ENCODE data around the gene DNALI1.
"Not testable (repeated sequence)": the region's sequence is repeated elsewhere in the genome, so short reads cannot be mapped to it uniquely, and the experiment has no call there.

The DNALI1 gene

DNA sequence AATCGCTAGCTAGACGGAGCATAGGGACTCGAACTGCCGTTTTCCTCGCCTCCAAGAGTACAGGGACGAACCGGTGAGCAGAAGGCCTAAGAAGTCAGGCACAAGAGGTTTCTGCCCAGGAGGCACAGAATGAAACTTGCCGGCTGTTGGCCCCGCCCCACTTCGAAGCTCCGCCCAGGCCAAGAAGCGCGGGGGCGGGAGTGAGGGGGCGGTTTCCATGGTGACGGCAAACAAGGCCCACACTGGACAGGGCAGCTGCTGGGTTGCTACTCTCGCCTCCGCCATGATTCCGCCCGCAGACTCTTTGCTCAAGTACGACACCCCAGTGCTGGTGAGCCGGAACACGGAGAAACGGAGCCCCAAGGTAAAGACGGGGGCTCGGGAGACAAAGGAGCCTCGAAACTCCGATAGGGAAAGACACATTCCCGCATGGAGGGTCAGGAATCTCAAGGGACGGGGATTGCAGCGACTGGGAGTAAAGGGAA, at the start of gene DNALI1:
Gene DNALI1, plus strand, starts transcription at position 229 of the 485 bp plus-strand sequence. Its CDS starts 55 bp downstream, at position 284.
- peak; percentile 47 for DNase-seq

DNA sequence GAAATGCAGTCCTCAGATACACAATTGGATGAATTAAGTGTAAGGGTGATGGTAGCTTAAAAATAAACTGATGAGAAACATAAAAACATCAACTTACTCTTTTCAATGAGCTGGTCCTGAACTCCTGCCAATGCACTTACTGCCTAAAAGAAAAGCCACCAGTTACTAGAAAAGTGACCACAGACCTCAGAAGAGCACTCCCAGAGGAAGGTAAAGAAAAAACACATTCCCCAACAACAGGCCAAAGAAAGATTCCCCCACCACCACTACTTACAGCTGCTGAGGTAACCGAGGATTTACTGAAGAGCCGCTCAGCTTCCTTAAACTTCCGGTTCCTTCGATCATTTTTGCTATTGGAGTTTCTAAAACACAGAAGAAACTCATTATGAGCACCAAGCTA, 47.6 kb upstream of the DNALI1 start:
- no peak for DNase-seq

DNA sequence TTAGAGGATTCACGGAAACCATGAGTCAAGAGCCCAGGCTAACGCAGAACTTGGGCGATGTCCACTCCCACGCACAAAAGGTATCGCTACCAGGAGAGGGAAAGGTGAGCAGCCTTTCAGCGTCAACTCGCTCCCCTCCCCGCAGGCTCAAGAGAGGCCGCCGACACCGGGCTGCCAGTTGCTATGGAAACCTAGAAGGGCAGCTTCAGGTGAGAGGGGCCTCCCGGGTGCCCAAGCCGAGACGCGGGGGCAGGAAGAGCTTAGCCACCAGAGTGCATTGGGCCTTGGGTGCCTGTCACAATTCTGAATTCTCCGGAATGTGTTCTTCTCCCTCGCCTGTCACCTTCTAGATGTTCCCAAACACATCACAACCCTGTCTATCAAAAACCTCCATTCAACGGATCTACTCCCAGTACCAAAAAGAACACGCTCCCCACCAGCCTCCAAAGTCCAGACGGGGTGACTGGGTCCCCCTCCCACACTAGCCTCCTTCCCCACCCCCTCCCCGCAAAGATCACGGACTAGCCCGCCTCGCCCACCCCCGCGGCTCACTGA, 42.9 kb upstream of the DNALI1 start:
- DNase-seq, result peak; percentile 61

DNA sequence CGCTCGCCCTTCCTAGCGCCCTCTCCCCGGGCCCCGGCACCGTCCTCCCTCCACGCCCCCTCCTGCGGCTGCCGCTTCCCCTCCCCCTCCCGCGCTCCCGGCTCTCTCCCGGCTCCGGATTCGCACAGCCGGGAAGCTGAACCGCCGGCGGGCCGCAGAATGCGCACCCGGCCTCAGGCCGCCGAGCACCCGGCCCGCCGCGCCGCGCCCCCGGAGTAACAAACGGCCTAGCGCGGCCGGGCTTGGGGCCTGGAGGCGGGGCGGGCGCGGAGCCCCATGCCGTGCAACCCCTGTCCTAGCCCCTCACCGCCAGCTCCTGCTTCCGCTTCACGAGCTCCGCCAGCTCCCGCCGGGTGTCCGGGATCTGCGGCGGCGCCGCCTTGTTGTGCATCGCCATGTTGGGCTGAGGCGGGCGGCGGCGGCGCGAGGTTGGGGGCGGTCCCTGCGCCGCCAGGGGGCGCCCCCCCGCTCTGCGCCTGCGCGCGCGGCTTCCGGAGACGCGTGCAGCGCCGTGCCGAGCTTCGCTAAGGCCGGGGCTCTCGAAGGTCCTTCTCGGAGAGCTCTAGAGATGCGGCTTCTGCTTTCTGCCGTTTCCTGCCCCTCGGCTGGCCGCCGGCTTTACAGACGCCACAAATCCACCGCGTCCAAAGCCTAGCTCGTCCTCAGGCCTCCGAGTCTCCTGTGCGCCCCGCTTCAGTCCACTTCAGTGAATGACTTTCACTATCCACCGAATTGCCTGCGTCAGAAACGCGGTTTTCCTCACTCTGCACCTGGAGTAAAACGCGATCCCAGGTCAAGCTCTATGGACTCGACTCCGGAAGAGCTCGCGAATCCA, 42.2 kb upstream of the DNALI1 start, which contains the start of gene MEAF6:
Gene MEAF6, minus strand, starts transcription at position 417 of the 835 bp plus-strand sequence. Its CDS starts 20 bp downstream, at position 397.
- DNase-seq, result peak; percentile 88

DNA sequence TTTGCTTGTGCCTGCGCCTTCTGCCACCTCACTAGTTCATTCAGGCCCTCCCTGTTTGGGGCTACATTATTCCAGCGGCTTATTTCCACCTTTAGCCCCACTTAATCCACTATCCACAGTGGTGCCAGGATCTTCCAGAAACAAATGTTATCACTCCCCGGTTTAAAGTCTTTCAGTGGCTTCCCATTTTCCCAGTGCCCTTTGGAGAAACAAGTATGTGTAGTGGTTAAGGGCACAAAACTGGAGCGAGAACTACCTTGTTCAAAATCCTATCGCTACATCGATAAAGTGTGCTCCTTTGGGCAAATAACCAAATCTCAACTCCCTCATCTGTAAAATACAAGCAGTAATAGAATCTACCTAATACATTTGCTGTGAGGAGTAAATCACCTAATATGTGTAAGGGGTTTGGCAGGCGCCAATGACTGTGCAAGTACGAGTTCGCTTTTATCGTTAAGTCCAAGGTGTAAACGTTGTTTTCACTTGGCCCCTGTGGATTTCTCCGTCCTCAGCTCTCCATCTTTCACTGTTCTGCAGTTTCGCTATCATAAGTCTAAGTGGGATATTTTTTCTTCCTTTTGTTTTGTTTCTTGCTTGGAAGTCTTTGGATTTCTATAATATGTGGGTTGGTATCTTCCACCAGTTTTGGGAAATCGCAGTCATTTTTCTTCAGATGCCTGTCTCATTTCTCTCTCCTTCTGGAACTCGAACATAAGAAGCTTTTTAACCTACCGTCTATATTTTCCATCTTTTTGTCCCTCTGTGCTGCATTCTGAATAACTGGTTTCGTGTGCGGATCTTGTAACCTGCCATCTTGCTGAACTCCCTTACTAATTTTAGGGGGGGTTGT, 41.3 kb upstream of the DNALI1 start:
- no peak for DNase-seq

DNA sequence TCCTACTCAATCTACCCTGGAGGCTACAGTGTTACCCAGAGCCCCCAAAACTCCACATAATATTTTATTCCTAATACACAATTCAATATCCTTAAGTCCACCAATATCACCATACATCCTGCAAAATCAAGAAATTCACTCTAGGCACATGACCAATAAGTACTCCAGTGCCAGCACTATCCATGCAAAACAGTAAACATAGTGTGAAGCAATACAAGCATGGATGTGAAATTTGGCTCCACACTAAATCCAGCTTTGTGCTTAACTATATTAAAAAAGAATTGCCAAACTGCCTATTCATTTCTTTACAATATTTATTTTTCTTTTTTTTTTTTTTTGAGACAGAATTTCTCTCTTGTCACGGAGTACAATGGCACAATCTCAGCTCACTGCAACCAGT, 39.2 kb upstream of the DNALI1 start:
- DNase-seq, result no peak

DNA sequence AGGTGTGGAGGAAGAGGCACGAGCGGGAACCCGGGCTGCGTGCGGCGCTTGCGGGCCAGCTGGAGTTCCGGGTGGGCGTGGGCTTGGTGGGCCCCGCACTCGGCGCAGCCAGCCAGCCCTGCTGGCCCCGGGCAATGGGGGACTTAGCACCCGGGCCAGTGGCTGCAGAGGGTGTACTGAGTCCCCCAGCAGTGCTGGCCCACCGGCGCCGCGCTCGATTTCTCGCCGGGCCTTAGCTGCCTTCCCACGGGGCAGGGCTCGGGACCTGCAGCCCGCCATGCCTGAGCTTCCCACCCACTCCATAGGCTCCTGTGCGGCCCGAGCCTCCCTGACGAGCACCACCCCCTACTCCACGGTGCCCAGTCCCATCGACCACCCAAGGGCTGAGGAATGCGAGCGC, 38.5 kb upstream of the DNALI1 start:
- DNase-seq, result not testable (repeated sequence)

DNA sequence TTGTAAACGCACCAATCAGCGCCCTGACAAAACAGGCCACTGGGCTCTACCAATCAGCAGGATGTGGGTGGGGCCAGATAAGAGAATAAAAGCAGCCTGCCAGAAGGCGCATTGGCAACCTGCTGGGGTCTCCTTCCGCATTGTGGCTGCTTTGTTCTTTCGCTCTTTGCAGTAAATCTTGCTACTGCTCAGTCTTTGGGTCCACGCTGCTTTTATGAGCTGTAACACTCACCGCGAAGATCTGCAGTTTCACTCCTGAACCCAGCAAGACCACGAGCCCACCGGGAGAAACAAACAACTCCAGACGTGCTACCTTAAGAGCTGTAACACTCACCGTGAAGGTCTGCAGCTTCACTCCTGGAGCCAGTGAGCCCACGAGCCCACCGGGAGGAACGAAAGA, 37.8 kb upstream of the DNALI1 start:
- DNase-seq, result peak; percentile 37

DNA sequence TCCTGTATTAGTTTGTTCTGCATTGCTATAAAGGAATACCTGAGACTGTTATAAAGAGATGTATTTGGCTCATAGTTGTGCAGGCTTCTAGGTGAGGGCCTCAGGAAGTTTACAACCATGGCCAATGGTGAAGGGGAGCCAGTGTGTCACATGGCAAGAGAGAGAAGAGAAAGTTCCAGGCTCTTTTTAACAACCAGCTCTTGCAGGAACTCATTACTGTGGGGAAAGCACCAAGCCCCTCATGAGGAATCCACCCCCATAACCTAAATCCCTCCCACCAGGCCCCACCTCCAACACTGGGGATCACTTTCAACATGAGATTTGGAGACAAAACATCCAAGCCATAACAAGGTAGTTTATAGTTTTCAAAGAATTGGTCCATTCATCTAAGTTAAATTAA, 37.1 kb upstream of the DNALI1 start:
- DNase-seq, result no peak

DNA sequence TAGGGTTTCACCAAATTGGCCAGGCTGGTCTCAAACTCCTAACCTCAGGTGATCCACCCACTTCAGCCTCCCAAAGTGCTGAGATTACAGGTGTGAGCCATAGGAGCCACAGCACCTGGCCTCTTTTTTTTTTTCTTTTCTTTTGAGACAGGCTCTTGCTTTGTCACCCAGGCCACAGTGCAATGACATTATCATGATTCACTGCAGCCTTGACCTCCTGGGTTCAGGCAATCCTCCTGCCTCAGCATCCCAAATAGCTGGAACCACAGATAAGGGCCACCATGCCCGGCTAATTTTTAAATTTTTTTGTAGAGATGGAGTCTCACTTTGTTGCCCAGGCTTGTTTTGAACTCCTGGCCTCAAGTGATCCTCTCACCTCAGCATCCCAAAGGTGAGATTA, 26.9 kb upstream of the DNALI1 start:
- not testable (repeated sequence) for DNase-seq

DNA sequence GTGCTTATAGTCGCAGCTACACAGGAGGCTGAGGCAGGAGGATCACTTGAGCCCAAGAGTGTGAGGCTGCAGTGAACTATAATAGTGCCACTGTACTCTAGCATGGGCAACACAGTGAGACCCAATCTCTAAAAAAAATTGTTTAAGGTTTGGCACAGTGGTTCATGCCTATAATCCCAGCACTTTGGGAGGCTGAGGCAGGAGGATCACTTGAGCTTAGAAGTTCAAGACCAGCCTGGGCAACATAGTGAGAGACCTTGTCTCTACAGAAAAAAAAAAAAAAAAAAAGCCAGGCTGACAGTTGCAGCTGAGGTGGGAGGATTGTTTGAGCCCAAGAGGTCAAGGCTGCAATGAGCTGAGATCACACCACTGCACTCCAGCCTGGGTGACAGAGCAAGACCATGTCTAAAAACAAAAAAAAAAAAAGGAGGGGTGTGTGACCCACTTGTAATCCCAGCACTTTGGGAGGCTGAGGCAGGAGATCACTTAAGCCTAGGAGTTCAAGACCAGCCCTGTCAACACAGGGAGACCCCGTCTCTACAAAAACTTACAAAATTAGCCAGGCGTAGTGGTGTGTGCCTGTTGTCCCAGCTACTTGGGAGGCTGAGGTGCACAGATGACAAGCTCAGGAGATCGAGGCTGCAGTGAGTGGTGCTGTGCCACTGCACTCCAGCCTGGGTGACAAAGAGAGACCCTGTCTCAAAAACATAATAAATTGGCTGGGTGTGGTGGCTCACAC, 24.2 kb upstream of the DNALI1 start:
- DNase-seq, result not testable (repeated sequence)

DNA sequence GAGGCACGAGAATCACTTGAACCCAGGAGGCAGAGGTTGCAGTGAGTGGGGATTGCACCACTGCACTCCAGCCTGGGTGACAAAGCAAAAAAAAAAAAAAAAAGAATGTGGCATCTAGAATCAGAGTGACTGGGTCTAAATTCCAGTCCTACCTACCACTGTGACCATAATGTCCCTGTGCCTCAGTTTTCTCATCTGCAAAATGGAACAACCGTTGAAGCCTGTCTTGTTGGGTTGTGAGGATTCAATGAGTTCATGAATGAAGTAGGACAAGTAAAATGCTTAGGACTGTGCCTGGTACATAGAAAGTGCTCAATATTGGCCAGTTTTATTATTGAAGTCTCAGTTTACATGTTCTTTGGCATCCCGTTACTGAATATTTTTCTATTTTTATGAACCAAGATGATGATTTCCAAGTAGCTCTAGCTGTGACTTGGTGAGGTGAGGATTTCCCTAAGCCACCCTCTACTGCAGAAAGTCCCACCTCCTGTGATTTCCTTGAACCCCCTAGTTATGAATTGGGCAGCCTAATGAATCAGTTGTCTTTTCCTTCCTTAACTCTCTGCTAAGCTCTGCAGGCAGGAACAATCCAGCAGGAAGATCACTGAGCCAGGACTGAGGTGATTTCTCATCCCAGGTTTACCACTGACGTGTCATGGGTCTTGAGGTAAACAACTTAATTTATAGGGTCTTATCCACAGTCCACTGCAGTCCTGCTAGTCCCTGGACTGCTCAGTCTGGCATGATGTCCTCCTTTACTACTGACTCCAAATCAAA, 23.2 kb upstream of the DNALI1 start:
- no peak for DNase-seq

DNA sequence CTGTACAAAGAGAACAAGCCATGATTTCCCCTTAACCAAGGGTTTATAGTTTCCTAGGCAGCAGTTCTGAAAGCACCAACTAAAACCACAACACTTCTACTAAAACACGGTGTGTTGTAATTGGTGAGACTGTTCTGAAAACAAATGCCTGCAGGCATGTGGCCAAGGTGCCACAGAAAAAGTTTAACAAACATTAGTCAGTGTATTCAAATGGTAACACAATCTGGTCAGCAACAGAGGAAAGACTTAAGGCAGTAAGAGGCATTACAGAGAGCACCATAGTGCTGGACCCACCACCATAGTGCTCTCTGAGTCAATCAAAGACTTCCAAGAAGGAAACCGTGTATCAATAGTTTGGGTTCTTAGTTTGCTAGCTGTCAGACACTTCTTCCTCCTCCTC, 19.4 kb upstream of the DNALI1 start:
- no peak for DNase-seq

DNA sequence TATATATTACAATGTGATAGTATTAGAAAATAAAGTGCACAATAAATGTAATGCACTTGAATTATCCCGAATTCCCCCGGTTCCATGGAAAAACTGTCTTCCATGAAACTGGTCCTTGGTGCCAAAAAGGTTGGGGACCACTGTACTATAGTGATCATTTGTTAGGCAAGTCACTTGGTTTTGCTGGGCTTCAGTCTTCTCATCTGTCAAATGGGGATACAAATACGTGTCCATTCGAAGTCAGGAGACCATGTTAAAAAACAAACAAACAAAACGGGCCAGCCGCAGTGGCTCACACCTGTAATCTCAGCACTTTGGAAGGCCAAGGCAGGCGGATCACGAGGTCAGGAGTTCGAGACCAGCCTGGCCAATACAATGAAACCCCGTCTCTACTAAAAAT, 17.6 kb upstream of the DNALI1 start:
- DNase-seq, result not testable (repeated sequence)

DNA sequence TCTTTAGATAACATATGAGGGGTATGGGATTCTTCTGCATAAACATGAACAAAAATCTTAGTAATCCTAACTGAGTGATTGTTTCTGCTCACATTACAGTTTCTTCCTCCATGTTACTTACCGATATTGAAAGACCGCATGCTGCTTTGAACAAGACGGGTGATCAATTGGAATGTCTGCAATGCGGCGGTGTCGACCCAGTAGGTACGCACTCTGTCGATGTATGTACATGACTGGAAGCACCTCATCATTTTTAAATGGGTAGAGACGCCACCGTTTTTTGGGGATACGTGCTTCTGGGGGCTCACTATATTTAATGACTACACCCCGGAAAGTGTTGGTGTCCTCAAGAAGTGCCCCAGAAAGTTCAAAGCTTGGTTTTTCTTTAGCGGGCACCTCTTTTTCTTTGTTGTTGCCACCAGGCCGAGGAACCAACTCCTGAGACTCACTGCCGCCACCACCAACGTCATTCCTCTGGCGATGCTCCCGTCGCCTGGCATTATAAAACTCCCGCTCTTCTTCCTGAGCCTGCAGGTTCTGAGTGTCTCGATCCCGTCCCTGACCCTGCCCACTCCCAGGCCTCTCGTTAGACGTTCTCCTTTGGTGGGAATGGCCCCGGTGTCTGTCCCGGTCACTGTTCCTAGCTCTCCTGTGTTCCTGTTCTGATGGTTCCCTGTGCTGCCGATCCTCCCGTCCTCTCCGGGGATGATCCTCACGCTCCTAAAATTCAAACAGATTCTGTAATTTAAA, 16.5 kb upstream of the DNALI1 start:
- DNase-seq, result no peak

DNA sequence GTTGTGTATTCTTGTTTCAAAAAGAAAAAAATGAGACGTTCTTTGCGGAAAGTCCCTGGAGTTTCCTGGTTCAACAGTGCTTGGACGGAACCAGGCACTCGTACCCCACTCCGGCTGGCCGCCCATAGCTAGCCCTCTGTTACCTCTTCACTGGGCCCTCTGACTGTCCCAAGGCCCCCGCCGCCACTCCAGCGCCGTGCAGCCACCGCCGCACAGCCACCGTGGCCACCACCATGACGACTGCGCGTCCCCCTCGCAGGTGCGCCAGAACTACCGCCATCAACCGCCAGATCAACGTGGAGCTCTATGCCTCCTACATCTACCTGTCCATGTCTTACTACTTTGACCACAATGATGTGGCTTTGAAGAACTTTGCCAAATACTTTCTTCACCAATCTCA, 12.2 kb upstream of the DNALI1 start:
- no peak for DNase-seq

DNA sequence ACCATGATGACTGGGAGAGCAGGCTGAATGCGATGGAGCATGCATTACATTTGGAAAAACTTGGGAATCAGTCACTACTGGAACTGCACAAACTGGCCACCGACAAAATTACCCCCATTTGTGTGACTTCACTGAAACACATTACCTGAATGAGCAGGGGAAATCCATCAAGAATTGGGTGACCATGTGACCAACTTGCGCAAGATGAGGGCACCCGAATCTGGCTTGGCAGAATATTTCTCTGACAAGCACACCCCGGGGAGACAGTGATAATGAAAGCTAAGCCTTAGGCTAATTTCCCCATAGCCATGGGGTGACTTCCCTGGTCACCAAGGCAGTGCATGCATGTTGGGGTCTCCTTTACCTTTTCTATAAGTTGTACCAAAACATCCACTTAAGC, 11.7 kb upstream of the DNALI1 start:
- no peak for DNase-seq

DNA sequence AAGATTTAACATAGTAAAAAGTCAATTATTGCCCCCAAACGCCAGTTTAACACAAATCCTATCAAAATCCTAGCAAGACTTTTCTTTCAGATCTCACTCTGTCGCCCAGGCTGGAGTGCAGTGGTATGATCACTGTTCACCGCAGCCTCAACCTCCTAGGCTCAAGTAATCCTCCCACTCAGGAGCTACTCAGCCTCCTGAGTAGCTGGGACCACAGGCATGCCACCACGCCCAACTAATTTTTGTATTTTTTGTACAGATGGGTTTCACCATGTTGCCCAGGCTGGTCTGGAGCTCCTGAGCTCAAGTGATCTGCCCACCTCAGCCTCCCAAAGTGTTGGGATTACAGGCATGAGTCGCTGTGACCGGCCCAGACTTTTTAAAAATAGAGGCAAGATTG, 7.4 kb upstream of the DNALI1 start:
- no peak for DNase-seq

DNA sequence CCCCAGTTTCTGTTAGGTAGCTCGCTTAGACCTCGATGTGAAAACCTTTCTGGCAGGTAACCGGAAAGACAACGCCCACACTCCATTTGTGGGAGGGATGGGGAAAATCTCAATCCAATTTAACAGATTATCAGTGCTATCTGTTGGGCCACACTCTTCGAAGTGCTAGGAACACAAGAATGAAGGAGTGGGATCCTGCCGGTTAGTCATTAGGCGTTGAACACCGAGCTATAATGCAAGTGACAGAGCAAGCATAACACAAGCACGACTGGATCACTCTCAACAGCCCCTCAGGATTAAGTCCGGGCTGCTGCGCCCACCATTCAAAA, 3.2 kb upstream of the DNALI1 start:
- DNase-seq, result no peak

DNA sequence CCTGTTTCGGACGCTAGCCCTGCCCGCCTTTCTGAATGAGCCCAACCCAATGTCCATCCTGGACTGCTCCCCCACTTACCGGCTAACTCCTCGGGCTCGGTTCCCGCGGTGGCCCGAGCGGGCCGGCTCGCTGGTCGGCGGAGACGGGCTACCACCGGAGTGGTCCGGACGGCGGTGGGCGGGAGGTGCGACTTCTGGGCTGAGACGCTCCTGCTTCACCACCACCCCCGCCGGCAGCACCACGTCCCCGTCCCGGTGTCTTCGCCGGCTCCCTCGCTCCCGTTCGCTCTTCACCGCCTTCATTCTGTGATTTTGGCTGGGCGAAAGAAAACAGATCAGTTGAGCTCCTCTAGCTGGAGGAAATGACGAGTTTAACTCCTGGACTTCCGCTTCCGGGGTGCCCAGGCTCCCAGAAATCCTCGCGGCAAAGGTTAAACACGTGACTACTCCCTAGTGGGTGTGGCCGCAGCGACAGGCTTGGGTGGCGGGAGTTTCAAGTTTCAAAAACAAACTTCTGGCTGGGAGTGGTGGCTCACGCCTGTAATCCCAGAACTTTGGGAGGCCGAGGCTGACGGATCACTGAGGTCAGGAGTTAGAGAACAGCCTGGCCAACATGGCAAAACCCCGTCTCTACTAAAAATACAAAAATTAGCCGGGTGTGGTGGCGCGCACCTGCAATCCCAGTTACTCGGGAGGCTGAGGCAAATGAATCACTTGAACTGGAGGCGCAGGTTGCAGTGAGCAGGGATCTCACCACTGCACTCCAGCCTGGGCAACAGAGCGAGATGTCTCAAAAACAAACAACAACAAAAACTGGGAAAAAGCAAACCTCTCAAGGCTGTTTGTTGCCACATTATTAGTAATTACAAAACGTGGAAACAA, 2.6 kb upstream of the DNALI1 start, which contains the start of gene SNIP1:
Gene SNIP1, minus strand, starts transcription at position 367 of the 882 bp plus-strand sequence. Its CDS starts 64 bp downstream, at position 303.
- DNase-seq, result peak; percentile 85

Data from activated CD4-positive, CD25-positive, alpha-beta regulatory T cell treated with anti-CD3 and anti-CD28 coated beads, Interleukin-2, amount 50 U/mL, for 72 hours (primary cell).